ENCODE data around the gene MAST4.

DNA sequence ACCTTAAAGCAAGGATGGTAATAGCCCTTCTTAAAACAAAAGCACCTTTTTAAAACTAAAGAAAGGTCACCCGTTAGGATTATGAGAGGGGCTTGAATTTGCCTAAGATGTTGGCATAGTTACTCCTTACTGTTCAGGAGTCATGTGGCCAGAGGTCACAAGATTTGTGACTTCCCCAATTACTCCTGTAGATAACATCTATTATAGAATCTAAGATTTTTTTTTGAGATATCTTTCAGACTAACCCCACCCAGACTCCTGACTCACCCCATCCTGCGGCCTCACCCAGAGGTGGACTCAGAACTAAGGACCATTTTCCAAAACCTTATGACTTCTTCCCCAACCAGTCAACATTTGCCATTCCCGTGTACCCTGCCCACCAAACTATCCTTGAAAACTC, 598.0 kb downstream of the MAST4 start:
- TF ChIP-seq EZH2 (IDR thresholded peaks at IDR 0.05; ENCODE audit: low read depth, low read length, severe bottlenecking) (no peak), JUN (IDR thresholded peaks at IDR 0.05; ENCODE audit: low read depth, low read length) (no peak), CTCF (IDR thresholded peaks at IDR 0.05; ENCODE audit: control extremely low read depth in 1 of 3, insufficient read depth in 1 of 3, low read depth in 1 of 3, low read length in 3 of 3) (no peak)

Data from H1 (cell line).